A673 (cell line): ENCODE data around the gene SPC24. TPM values are rescaled to one million over a fixed set of nuclear protein-coding genes. Genes with fewer than 3 reads are reported as not detected.
"Not testable (repeated sequence)": the region's sequence is repeated elsewhere in the genome, so short reads cannot be mapped to it uniquely, and the experiment has no call there.

Experiments used
- BruUV-seq: library from RNA; stranded (reverse); fragments of 400-500 nt; replicated peaks from 2 replicates; lab custom pipeline; 2021; lab: Mats Ljungman, UMichigan
- CTCF ChIA-PET: fragments of 300-600 bp; sonication (Branson Sonifier 250); formaldehyde crosslinking; loops from one replicate; lab custom pipeline; 2022; ENCODE audit warnings: antibody characterized with exemption; lab: Charles Lee
- POLR2A ChIA-PET: fragments of 300-600 bp; sonication (Branson Sonifier 250); formaldehyde crosslinking; loops from one replicate; lab custom pipeline; 2022; ENCODE audit warnings: antibody characterized with exemption; ENCODE audit not compliant: low non-redundant PET; lab: Charles Lee
- DNase-seq: peaks from one replicate; pipeline ENCODE4 v3.0.0-alpha.2; 2015; ENCODE audit warnings: low spot score
- H3K27ac ChIP-seq: fragments of 200-600 bp; sonication (generic); 2 replicates; pipeline ENCODE4 v1.5.1; 2016; ENCODE audit warnings: mixed run types, low read depth, mild to moderate bottlenecking, mixed read lengths, antibody characterized with exemption, low read length; ENCODE audit not compliant: poor library complexity, severe bottlenecking
- H3K27me3 ChIP-seq: fragments of 200-600 bp; sonication (generic); replicated peaks from 2 replicates; pipeline ENCODE4 v1.6.1; 2017; ENCODE audit warnings: mixed run types, low read depth, mild to moderate bottlenecking, mixed read lengths, antibody characterized with exemption, low read length; ENCODE audit not compliant: insufficient read depth, poor library complexity
- H3K36me3 ChIP-seq: fragments of 200-600 bp; sonication (generic); 2 replicates; pipeline ENCODE4 v1.6.1; 2016; ENCODE audit warnings: mixed run types, mild to moderate bottlenecking, mixed read lengths, antibody characterized with exemption, low read length; ENCODE audit not compliant: insufficient read depth, poor library complexity, severe bottlenecking
- H3K4me1 ChIP-seq: fragments of 200-600 bp; sonication (generic); 2 replicates; pipeline ENCODE4 v1.6.1; 2017; ENCODE audit warnings: mixed run types, mild to moderate bottlenecking, mixed read lengths, antibody characterized with exemption, low read length; ENCODE audit not compliant: insufficient read depth, poor library complexity, severe bottlenecking
- H3K4me3 ChIP-seq: fragments of 200-600 bp; sonication (generic); 2 replicates; pipeline ENCODE4 v1.5.1; 2016; ENCODE audit warnings: low read depth, mixed run types, mild to moderate bottlenecking, mixed read lengths, low read length; ENCODE audit not compliant: poor library complexity, severe bottlenecking
- H3K9me3 ChIP-seq: fragments of 200-600 bp; sonication (generic); 2 replicates; pipeline ENCODE4 v1.6.1; 2016; ENCODE audit warnings: mixed run types, low read depth, mild to moderate bottlenecking, mixed read lengths, antibody characterized with exemption, low read length; ENCODE audit not compliant: poor library complexity, severe bottlenecking
- CTCF ChIP-seq: fragments of 300-800, 200-600 bp; sonication (generic); conservative IDR thresholded peaks from 2 replicates; pipeline ENCODE4 v1.5.1; 2017; ENCODE audit warnings: low read depth, mild to moderate bottlenecking, antibody characterized with exemption, low read length, moderate library complexity, mixed read lengths
- EZH2 ChIP-seq: fragments of 200-600 bp; sonication (generic); IDR thresholded peaks from 2 replicates; pipeline ENCODE4 v1.6.1; 2017; ENCODE audit warnings: borderline replicate concordance, low read depth, mild to moderate bottlenecking, mixed read lengths, antibody characterized with exemption, low read length; ENCODE audit not compliant: poor library complexity, severe bottlenecking
- intact Hi-C: fragments of 100-400 bp; cut with micrococcal nuclease; formaldehyde crosslinking; loops from one replicate; pipeline ENCODE4 v1.10.0; 2022; ENCODE audit not compliant: unreplicated experiment
- total RNA-seq: library from RNA; stranded (reverse); gene quantifications from 2 replicates; pipeline ENCODE4 v1.2.3, GENCODE V29; 2021

The SPC24 gene
- total RNA-seq, 1 experiment from 2014 or later = 97.6 TPM

- peaks cover 98% of the 10 kb centered on the region for H3K36me3 ChIP-seq
Measured at GRCh38 chr19:11105014-11105636, 50.5 kb downstream of the SPC24 start.

GRCh38 chr19:11103667-11104066 is 51.9 kb downstream of the SPC24 start:
- H3K4me3 ChIP-seq, DNase-seq, H3K27ac ChIP-seq, H3K27me3 ChIP-seq, H3K4me1 ChIP-seq, CTCF ChIA-PET, H3K9me3 ChIP-seq, intact Hi-C loops, BruUV-seq: not testable (repeated sequence)
- POLR2A ChIA-PET = interaction anchor here (0.6 kb wide), 1 partner anchor 59 kb away, joined by 6 read pairs; no protein-coding TSS in a partner anchor
- H3K36me3 ChIP-seq = peaks cover 96% of the 10 kb centered on the region

More at GRCh38 chr19:11105014-11105636, 50.5 kb downstream of the SPC24 start:
- intact Hi-C loops = no loop called here
- POLR2A ChIA-PET = no interaction called here
- H3K27me3 ChIP-seq = no peaks in the 10 kb centered on the region
- TF ChIP-seq EZH2 (no peak), CTCF (no peak)
- TSS peak; percentile 7 for BruUV-seq
- H3K9me3 ChIP-seq = no peaks in the 10 kb centered on the region
- no peak overlapping the region for H3K27ac ChIP-seq
- H3K4me1 ChIP-seq = peaks cover under 1% of the 10 kb centered on the region
- CTCF ChIA-PET = no interaction called here
- DNase-seq = no peak
- no peak overlapping the region for H3K4me3 ChIP-seq

GRCh38 chr19:11102944-11103343 is 52.6 kb downstream of the SPC24 start:
- no peak for TF ChIP-seq EZH2
- no peak for TF ChIP-seq CTCF
- POLR2A ChIA-PET = no interaction called here
- TSS peak; percentile 3 for BruUV-seq
- H3K4me1 ChIP-seq = peaks cover 10% of the 10 kb centered on the region
- peaks cover 96% of the 10 kb centered on the region for H3K36me3 ChIP-seq
- H3K9me3 ChIP-seq = no peaks in the 10 kb centered on the region
- H3K27me3 ChIP-seq = no peaks in the 10 kb centered on the region
- no peak for DNase-seq
- H3K27ac ChIP-seq = no peak overlapping the region
- CTCF ChIA-PET = no interaction called here
- no peak overlapping the region for H3K4me3 ChIP-seq
- intact Hi-C loops = no loop called here

- DNase-seq = no peak
- no peak for TF ChIP-seq CTCF
- intact Hi-C loops = no loop called here
- Histone ChIP-seq H3K27me3 (no peaks in the 10 kb centered on the region), H3K36me3 (peaks cover 98% of the 10 kb centered on the region), H3K4me3 (no peak overlapping the region), H3K9me3 (no peaks in the 10 kb centered on the region), H3K27ac (peak overlapping the region; percentile 61), H3K4me1 (peaks cover 26% of the 10 kb centered on the region)
- CTCF ChIA-PET = no interaction called here
- POLR2A ChIA-PET = no interaction called here
- BruUV-seq = no TSS peak
Measured at GRCh38 chr19:11101057-11101456, 54.5 kb downstream of the SPC24 start.
